OCI-LY3 (cell line): ENCODE data around the gene ZKSCAN1.
"Not testable (repeated sequence)": the region's sequence is repeated elsewhere in the genome, so short reads cannot be mapped to it uniquely, and the experiment has no call there.

ENCODE experiments used
- H2AFZ ChIP-seq: fragments of 200-600, 300-600 bp; shearing (Covaris generic); 2 replicates; pipeline ENCODE4 v1.6.0; 2014; ENCODE audit warnings: antibody characterized with exemption, low read depth, low read length
- H3K27ac ChIP-seq: fragments of 200-600, 300-600 bp; sonication (generic); 2 replicates; pipeline ENCODE4 v1.5.1; 2014; ENCODE audit warnings: mild to moderate bottlenecking, low read length, moderate library complexity, mixed read lengths
- H3K27me3 ChIP-seq: fragments of 200-600, 300-600 bp; sonication (generic); 2 replicates; pipeline ENCODE4 v1.6.1; 2014; ENCODE audit warnings: low read depth, low read length, mixed read lengths
- H3K36me3 ChIP-seq: fragments of 200-600, 300-600 bp; sonication (generic); replicated peaks from 2 replicates; pipeline ENCODE3; 2014; ENCODE audit warnings: low read depth, low read length, mixed read lengths
- H3K4me1 ChIP-seq: fragments of 300-600, 200-600 bp; sonication (generic); 2 replicates; pipeline ENCODE4 v1.6.1; 2014; ENCODE audit warnings: low read length, mixed read lengths
- H3K4me2 ChIP-seq: fragments of 200-600, 300-600 bp; sonication (generic); 2 replicates; pipeline ENCODE4 v1.6.1; 2014; ENCODE audit warnings: low read length, mixed read lengths
- H3K4me3 ChIP-seq: fragments of 300-600, 200-600 bp; sonication (generic); 2 replicates; pipeline ENCODE4 v1.5.1; 2014; ENCODE audit warnings: antibody characterized with exemption, mild to moderate bottlenecking, low read length, moderate library complexity
- H3K79me2 ChIP-seq: fragments of 300-600, 200-600 bp; shearing (Covaris generic); 2 replicates; pipeline ENCODE4 v1.6.1; 2014; ENCODE audit warnings: mild to moderate bottlenecking, low read length, mixed read lengths
- H3K9ac ChIP-seq: fragments of 300-600, 200-600 bp; shearing (Covaris generic); 2 replicates; pipeline ENCODE4 v1.6.0; 2014; ENCODE audit warnings: mild to moderate bottlenecking, low read length, moderate library complexity
- H3K9me3 ChIP-seq: fragments of 200-600, 300-600 bp; shearing (Covaris generic); 2 replicates; pipeline ENCODE4 v1.6.1; 2014; ENCODE audit warnings: low read length, mixed read lengths; ENCODE audit not compliant: insufficient read depth
- H4K20me1 ChIP-seq: fragments of 200-600, 300-600 bp; sonication (generic); 2 replicates; pipeline ENCODE4 v1.6.1; 2016; ENCODE audit warnings: low read length, mixed read lengths; ENCODE audit not compliant: insufficient read depth
- EZH2phosphoT487 ChIP-seq: fragments of 200-600 bp; shearing (Covaris generic); IDR thresholded peaks from 2 replicates; pipeline ENCODE4 v1.6.1; 2018; ENCODE audit warnings: antibody characterized with exemption, mixed run types, low read depth
- TF ChIP-seq, protein P1 (sequence below): fragments of 200-600, 300-600 bp; sonication (generic); IDR thresholded peaks from 2 replicates; pipeline ENCODE4 v1.5.1; 2014; ENCODE audit warnings: antibody characterized with exemption, low read length, low read depth

Gene ZKSCAN1

DNA sequence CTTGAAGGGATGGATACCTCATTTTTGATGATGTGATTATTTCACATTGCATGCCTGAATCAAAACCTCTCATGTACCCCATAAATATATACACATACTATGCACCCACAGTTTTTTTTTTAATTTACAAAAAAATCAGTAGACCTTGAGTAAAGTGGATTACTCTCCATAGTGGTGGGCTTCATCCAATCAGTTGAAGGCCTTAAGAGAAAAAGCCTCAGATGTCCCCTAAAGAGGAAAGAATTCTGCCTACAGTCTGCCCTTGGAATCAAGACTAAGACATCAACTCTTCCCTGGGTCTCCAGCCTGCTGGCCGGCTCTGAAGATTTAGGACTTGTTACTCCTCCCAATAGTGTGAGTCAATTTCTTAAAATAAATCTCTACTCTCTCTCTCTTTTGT is 40.7 kb upstream of the ZKSCAN1 start:
- no peaks in the 10 kb centered on the region for H3K4me1 ChIP-seq
- H3K27me3 ChIP-seq, result peaks cover 13% of the 10 kb centered on the region
- no peak overlapping the region for H3K4me2 ChIP-seq
- no peak overlapping the region for H3K27ac ChIP-seq
- TF ChIP-seq, protein P1, sequence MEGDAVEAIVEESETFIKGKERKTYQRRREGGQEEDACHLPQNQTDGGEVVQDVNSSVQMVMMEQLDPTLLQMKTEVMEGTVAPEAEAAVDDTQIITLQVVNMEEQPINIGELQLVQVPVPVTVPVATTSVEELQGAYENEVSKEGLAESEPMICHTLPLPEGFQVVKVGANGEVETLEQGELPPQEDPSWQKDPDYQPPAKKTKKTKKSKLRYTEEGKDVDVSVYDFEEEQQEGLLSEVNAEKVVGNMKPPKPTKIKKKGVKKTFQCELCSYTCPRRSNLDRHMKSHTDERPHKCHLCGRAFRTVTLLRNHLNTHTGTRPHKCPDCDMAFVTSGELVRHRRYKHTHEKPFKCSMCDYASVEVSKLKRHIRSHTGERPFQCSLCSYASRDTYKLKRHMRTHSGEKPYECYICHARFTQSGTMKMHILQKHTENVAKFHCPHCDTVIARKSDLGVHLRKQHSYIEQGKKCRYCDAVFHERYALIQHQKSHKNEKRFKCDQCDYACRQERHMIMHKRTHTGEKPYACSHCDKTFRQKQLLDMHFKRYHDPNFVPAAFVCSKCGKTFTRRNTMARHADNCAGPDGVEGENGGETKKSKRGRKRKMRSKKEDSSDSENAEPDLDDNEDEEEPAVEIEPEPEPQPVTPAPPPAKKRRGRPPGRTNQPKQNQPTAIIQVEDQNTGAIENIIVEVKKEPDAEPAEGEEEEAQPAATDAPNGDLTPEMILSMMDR, result no peak
- TF ChIP-seq EZH2phosphoT487, result no peak
- no peak overlapping the region for H2AFZ ChIP-seq
- H3K79me2 ChIP-seq, result no peaks in the 10 kb centered on the region
- H4K20me1 ChIP-seq, result no peaks in the 10 kb centered on the region
- no peak overlapping the region for H3K4me3 ChIP-seq
- no peak overlapping the region for H3K9ac ChIP-seq
- H3K9me3 ChIP-seq, result no peaks in the 10 kb centered on the region
- no peaks in the 10 kb centered on the region for H3K36me3 ChIP-seq

DNA sequence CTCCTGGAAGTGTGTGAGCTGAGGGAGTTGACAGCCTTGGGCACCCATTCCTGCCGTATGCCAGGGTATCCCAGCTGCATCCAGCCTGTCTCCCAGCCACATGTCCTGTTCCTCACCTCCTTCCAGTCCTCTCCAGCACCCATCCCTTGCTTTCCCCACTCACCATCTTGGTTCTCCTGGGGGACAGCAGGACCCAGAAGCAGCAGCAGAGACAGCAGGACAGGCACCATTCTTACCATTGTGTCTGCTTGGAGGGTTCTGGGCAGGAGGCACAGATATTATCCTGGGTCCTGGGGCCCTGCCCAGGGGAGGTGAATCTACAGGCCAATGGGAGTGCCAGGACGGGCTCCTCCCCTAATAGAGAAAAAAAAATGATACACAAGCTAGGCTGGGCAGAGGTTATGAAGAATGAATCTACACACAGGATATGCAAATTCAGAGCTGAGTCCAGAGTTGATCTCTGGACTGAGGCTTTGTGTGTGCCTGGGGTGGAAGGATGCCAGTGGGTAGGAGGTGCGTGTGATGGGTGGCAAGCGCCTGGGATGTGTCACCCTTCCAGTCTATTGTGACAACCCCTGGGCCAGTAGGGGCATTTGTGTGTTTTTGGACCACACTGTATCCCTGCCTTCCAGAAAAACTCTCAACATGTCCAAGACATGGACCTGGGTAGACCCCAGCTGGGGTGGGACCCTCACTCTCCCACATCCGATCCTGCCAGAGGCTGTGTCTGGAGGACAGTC is 39.4 kb upstream of the ZKSCAN1 start, which contains the start of gene AZGP1:
AZGP1 (minus strand) TSS at position 250 of the 740 bp plus-strand sequence; CDS start at position 239, 11 bp downstream.
- Histone ChIP-seq H3K9ac (no peak within 1 kb of the TSS), H2AFZ (no peak within 1 kb of the TSS), H3K27ac (no peak within 1 kb of the TSS)

GRCh38 chr7:99976626-99977025 is 38.8 kb upstream of the ZKSCAN1 start:
- H3K27ac ChIP-seq, result no peak overlapping the region
- TF ChIP-seq EZH2phosphoT487, result no peak
- TF ChIP-seq, protein P1, result no peak
- H3K4me3 ChIP-seq, result no peak overlapping the region

More for the DNA sequence above, 39.4 kb upstream of the ZKSCAN1 start, which contains the start of gene AZGP1:
- TF ChIP-seq, protein P1, result no peak
- no peak for TF ChIP-seq EZH2phosphoT487
- no peak within 1 kb of the TSS for H3K4me2 ChIP-seq
- H3K4me3 ChIP-seq, result no peak within 1 kb of the TSS
- no peaks in the 10 kb centered on the region for H4K20me1 ChIP-seq
- no peaks in the 10 kb centered on the region; the same call in 1 of the 2 replicates for H3K4me1 ChIP-seq
- H3K79me2 ChIP-seq, result no peaks in the 10 kb centered on the region
- H3K27me3 ChIP-seq, result peaks cover 13% of the 10 kb centered on the region
- H3K9me3 ChIP-seq, result no peaks in the 10 kb centered on the region
- H3K36me3 ChIP-seq, result no peaks in the 10 kb centered on the region

DNA sequence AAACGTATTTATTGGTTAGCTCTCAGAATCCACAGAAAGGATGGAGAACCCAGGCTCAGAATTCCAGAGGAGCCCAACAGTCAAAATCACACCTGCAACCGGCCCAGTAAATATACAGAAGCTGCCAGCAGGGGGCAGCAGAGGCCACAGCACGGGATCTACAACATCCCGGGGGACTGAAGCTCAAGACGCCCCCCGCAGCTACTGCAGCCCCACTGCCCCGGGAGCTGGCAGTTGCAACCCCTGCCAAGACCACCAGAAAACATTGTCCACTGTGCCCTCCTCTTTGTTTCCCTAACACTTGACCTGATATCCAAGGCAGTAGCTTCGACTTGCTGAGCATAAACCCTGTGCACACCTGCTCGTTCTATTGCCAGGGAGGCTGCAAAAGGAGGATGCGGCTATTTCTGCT is 35.6 kb upstream of the ZKSCAN1 start:
- TF ChIP-seq, protein P1, result peak; percentile 56
- H3K36me3 ChIP-seq, H3K27ac ChIP-seq, H3K9me3 ChIP-seq, H3K9ac ChIP-seq, H3K79me2 ChIP-seq, H3K4me1 ChIP-seq, H4K20me1 ChIP-seq: not testable (repeated sequence)
- H2AFZ ChIP-seq, result 0 out of 2 replicates have a peak overlapping the region, but pooled peaks have one; percentile 46
- peaks cover 13% of the 10 kb centered on the region for H3K27me3 ChIP-seq
- H3K4me2 ChIP-seq, result peak overlapping the region; percentile 62
- H3K4me3 ChIP-seq, result peak overlapping the region; percentile 54

More at GRCh38 chr7:99976626-99977025, 38.8 kb upstream of the ZKSCAN1 start:
- Histone ChIP-seq H3K9me3 (no peaks in the 10 kb centered on the region), H3K36me3 (no peaks in the 10 kb centered on the region), H3K9ac (no peak overlapping the region), H2AFZ (no peak overlapping the region), H3K4me1 (no peaks in the 10 kb centered on the region; the same call in 1 of the 2 replicates), H3K4me2 (no peak overlapping the region), H3K79me2 (no peaks in the 10 kb centered on the region), H3K27me3 (peaks cover 13% of the 10 kb centered on the region), H4K20me1 (no peaks in the 10 kb centered on the region)

GRCh38 chr7:99980448-99980872 is 34.9 kb upstream of the ZKSCAN1 start:
- H3K4me3 ChIP-seq, H2AFZ ChIP-seq, H3K9me3 ChIP-seq, H3K36me3 ChIP-seq, H4K20me1 ChIP-seq, H3K27ac ChIP-seq, H3K4me2 ChIP-seq, H3K4me1 ChIP-seq, H3K9ac ChIP-seq, H3K79me2 ChIP-seq: not testable (repeated sequence)
- H3K27me3 ChIP-seq, result peaks cover 15% of the 10 kb centered on the region

- not testable (repeated sequence) for H3K9ac ChIP-seq, H3K4me3 ChIP-seq, H3K36me3 ChIP-seq, H2AFZ ChIP-seq, H3K27ac ChIP-seq, H3K9me3 ChIP-seq, H3K4me1 ChIP-seq, H4K20me1 ChIP-seq, H3K79me2 ChIP-seq, H3K4me2 ChIP-seq
- H3K27me3 ChIP-seq, result peaks cover 16% of the 10 kb centered on the region
Measured at GRCh38 chr7:99981066-99981465, 34.3 kb upstream of the ZKSCAN1 start.
